Measurements from ENCODE around the gene BPHL. TPM values are rescaled to one million over a fixed set of nuclear protein-coding genes. Genes with fewer than 3 reads are reported as not detected.

Gene BPHL
- total RNA-seq, 1 experiment from 2014 or later = 31.3 TPM

DNA sequence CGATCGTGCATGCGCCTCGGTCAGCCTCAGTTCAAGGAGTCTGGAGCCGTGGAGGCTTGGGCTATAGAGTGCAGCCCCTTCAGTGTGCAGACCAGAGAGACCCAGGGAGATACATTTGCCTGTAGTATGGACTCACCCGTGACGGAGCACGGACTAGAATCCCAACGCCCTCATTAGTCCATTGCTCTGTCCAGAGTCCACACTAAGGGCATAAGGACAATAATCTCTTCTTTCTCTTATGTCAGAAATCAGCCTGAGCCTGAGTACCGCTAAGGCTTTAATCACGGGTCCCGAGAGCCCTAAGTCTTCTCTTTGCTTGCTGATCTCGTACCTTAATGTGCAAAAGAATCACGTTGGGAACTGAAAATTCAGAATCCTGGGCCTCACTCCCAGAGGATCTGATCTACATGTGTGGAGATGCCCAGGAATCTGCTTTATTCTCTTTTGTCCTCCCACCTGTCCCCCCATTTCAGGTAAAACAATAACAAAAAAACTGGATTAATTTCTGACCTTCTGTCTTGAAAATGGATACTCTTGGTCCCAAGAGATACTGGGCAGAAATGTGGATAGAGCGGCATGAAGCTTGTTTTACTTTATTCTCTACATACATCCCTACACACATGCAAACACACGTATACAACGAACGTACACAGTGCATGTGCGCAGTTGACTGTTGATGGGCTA is 671 bp downstream of the BPHL start:
- Histone ChIP-seq H3K9me2 (ENCODE audit: insufficient read depth) (no peaks in the 10 kb centered on the region), H3K9ac (ENCODE audit: low read length) (peak overlapping the region; percentile 92), H3K36me3 (ENCODE audit: control insufficient read depth in 1 of 2, insufficient read depth in 2 of 2, low read length in 2 of 2) (no peaks in the 10 kb centered on the region; a peak in 1 of 4 replicates), H3K27me3 (ENCODE audit: insufficient read depth, low read length) (no peaks in the 10 kb centered on the region), H2AFZ (ENCODE audit: low read depth, low read length, poor library complexity, severe bottlenecking) (no peak overlapping the region), H3K27ac (ENCODE audit: low read depth, low read length) (peak overlapping the region; percentile 86), H3K4me1 (ENCODE audit: control insufficient read depth in 1 of 2, insufficient read depth in 2 of 2, low read length in 2 of 2) (peaks cover 14 to 23% of the 10 kb centered on the region in 2 experiments), H3K4me2 (ENCODE audit: low read length) (peak overlapping the region; percentile 93), H4K20me1 (ENCODE audit: insufficient read depth) (no peaks in the 10 kb centered on the region), H3K9me3 (ENCODE audit: control insufficient read depth in 1 of 2, insufficient read depth in 1 of 2, low read depth in 1 of 2, low read length in 2 of 2) (no peaks in the 10 kb centered on the region), H3K79me2 (ENCODE audit: insufficient read depth, low read length) (peaks cover 10% of the 10 kb centered on the region; the same call in 1 of the 2 replicates), H3K4me3 (replicated peaks in 1 of 2; ENCODE audit: low read depth in 1 of 2, low read length in 2 of 2) (peak overlapping the region; percentile 80 to 99)
- DNase-seq (ENCODE audit: low read depth, low spot score) (no peak), ATAC-seq (peak; percentile 49)
- POLR2A ChIA-PET = no interaction called here
- TF ChIP-seq, protein P1, sequence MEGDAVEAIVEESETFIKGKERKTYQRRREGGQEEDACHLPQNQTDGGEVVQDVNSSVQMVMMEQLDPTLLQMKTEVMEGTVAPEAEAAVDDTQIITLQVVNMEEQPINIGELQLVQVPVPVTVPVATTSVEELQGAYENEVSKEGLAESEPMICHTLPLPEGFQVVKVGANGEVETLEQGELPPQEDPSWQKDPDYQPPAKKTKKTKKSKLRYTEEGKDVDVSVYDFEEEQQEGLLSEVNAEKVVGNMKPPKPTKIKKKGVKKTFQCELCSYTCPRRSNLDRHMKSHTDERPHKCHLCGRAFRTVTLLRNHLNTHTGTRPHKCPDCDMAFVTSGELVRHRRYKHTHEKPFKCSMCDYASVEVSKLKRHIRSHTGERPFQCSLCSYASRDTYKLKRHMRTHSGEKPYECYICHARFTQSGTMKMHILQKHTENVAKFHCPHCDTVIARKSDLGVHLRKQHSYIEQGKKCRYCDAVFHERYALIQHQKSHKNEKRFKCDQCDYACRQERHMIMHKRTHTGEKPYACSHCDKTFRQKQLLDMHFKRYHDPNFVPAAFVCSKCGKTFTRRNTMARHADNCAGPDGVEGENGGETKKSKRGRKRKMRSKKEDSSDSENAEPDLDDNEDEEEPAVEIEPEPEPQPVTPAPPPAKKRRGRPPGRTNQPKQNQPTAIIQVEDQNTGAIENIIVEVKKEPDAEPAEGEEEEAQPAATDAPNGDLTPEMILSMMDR (IDR thresholded peaks at IDR 0.05 in 2 of 3, conservative IDR thresholded peaks at IDR 0.05 in 1 of 3; ENCODE audit: borderline replicate concordance in 1 of 3, insufficient read depth in 1 of 3, low read depth in 2 of 3, low read length in 2 of 3) = no peak
- no peak for TF ChIP-seq ZNF274 (IDR thresholded peaks at IDR 0.05; ENCODE audit: low read depth, low read length)
- TF ChIP-seq POLR2AphosphoS5 (IDR thresholded peaks at IDR 0.05; ENCODE audit: low read depth, low read length) = no peak
- TF ChIP-seq, protein P2, sequence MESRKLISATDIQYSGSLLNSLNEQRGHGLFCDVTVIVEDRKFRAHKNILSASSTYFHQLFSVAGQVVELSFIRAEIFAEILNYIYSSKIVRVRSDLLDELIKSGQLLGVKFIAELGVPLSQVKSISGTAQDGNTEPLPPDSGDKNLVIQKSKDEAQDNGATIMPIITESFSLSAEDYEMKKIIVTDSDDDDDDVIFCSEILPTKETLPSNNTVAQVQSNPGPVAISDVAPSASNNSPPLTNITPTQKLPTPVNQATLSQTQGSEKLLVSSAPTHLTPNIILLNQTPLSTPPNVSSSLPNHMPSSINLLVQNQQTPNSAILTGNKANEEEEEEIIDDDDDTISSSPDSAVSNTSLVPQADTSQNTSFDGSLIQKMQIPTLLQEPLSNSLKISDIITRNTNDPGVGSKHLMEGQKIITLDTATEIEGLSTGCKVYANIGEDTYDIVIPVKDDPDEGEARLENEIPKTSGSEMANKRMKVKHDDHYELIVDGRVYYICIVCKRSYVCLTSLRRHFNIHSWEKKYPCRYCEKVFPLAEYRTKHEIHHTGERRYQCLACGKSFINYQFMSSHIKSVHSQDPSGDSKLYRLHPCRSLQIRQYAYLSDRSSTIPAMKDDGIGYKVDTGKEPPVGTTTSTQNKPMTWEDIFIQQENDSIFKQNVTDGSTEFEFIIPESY (IDR thresholded peaks at IDR 0.05; ENCODE audit: extremely low read depth, insufficient replicate concordance, low read length) = no peak
- TF ChIP-seq CEBPB (IDR thresholded peaks at IDR 0.05; ENCODE audit: low read depth) = no peak
- TF ChIP-seq SIN3A (IDR thresholded peaks at IDR 0.05; ENCODE audit: low read depth) = peak; percentile 3; the same call in 1 of the 2 replicates
- TF ChIP-seq, protein P3, sequence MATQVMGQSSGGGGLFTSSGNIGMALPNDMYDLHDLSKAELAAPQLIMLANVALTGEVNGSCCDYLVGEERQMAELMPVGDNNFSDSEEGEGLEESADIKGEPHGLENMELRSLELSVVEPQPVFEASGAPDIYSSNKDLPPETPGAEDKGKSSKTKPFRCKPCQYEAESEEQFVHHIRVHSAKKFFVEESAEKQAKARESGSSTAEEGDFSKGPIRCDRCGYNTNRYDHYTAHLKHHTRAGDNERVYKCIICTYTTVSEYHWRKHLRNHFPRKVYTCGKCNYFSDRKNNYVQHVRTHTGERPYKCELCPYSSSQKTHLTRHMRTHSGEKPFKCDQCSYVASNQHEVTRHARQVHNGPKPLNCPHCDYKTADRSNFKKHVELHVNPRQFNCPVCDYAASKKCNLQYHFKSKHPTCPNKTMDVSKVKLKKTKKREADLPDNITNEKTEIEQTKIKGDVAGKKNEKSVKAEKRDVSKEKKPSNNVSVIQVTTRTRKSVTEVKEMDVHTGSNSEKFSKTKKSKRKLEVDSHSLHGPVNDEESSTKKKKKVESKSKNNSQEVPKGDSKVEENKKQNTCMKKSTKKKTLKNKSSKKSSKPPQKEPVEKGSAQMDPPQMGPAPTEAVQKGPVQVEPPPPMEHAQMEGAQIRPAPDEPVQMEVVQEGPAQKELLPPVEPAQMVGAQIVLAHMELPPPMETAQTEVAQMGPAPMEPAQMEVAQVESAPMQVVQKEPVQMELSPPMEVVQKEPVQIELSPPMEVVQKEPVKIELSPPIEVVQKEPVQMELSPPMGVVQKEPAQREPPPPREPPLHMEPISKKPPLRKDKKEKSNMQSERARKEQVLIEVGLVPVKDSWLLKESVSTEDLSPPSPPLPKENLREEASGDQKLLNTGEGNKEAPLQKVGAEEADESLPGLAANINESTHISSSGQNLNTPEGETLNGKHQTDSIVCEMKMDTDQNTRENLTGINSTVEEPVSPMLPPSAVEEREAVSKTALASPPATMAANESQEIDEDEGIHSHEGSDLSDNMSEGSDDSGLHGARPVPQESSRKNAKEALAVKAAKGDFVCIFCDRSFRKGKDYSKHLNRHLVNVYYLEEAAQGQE (IDR thresholded peaks at IDR 0.05; ENCODE audit: low read depth) = no peak
- TF ChIP-seq FOSL1 (IDR thresholded peaks at IDR 0.05; ENCODE audit: low read depth) = no peak
- peak; percentile 45; the same call in 1 of the 2 replicates for TF ChIP-seq ZFX (IDR thresholded peaks at IDR 0.05)
- no peak for TF ChIP-seq CBX3 (IDR thresholded peaks at IDR 0.05; ENCODE audit: low read depth)
- intact Hi-C loops (cut with micrococcal nuclease) = loop anchor here (5.0 kb wide), 1 partner anchor 122 kb away; the partner anchor contains the start of gene NQO2
- RAD21 ChIA-PET (ENCODE audit: low non-redundant PET in 1 of 2, low total read pairs in 2 of 2, uncharacterized antibody in 2 of 2, unreplicated experiment in 2 of 2) = no interaction called here
- TSS peak; percentile 59 for BruUV-seq (replicated peaks)
- CTCF ChIA-PET = interaction anchor here (1.0 kb wide), 1 partner anchor 119 kb away, joined by 4 read pairs; the partner anchor contains the start of gene NQO2

All from HCT116 (cell line).